HG03442 (cell line): ENCODE data around the gene DNAH1.

Experiments used
- ATAC-seq: cut with Tn5 transposase; IDR thresholded peaks from one replicate; pipeline ENCODE4 v1.9.1; 2021; ENCODE audit warnings: mild to moderate bottlenecking, moderate library complexity; ENCODE audit not compliant: unreplicated experiment

The DNAH1 gene

GRCh38 chr3:52385157-52385556 is 69.0 kb downstream of the DNAH1 start:
- ATAC-seq: no peak

- ATAC-seq: no peak
These were observed 71.4 kb downstream of the DNAH1 start for GRCh38 chr3:52387481-52387880.

GRCh38 chr3:52388348-52388821 is 72.3 kb downstream of the DNAH1 start:
- ATAC-seq: no peak

- ATAC-seq: no peak
These were observed 72.8 kb downstream of the DNAH1 start for GRCh38 chr3:52388933-52389332.

GRCh38 chr3:52391096-52391495 is 75.0 kb downstream of the DNAH1 start:
- no peak for ATAC-seq

GRCh38 chr3:52392216-52392930 is 76.3 kb downstream of the DNAH1 start:
- ATAC-seq: no peak

- ATAC-seq: no peak
These were observed 77.2 kb downstream of the DNAH1 start for GRCh38 chr3:52393131-52393807.

- ATAC-seq: no peak
These were observed 78.0 kb downstream of the DNAH1 start for GRCh38 chr3:52393959-52394670.

- no peak for ATAC-seq
These were observed 78.8 kb downstream of the DNAH1 start for GRCh38 chr3:52394751-52395502.

- ATAC-seq: no peak
These were observed 79.4 kb downstream of the DNAH1 start for GRCh38 chr3:52395503-52395865.

- ATAC-seq: no peak
These were observed 80.1 kb downstream of the DNAH1 start for GRCh38 chr3:52396011-52396906.

- no peak for ATAC-seq
These were observed 80.9 kb downstream of the DNAH1 start for GRCh38 chr3:52396907-52397591.

GRCh38 chr3:52397676-52398399 is 81.7 kb downstream of the DNAH1 start:
- no peak for ATAC-seq

GRCh38 chr3:52398670-52399081 is 82.6 kb downstream of the DNAH1 start:
- no peak for ATAC-seq

GRCh38 chr3:52399131-52399530 is 83.0 kb downstream of the DNAH1 start:
- no peak for ATAC-seq

- ATAC-seq: no peak
These were observed 83.5 kb downstream of the DNAH1 start for GRCh38 chr3:52399593-52399992.

- no peak for ATAC-seq
These were observed 84.2 kb downstream of the DNAH1 start for GRCh38 chr3:52400275-52400793.

GRCh38 chr3:52401021-52401420 is 84.9 kb downstream of the DNAH1 start:
- ATAC-seq: no peak

- ATAC-seq: no peak
These were observed 85.4 kb downstream of the DNAH1 start for GRCh38 chr3:52401551-52401950.
